Measurements from ENCODE around the gene BSN.

BSN gene

DNA sequence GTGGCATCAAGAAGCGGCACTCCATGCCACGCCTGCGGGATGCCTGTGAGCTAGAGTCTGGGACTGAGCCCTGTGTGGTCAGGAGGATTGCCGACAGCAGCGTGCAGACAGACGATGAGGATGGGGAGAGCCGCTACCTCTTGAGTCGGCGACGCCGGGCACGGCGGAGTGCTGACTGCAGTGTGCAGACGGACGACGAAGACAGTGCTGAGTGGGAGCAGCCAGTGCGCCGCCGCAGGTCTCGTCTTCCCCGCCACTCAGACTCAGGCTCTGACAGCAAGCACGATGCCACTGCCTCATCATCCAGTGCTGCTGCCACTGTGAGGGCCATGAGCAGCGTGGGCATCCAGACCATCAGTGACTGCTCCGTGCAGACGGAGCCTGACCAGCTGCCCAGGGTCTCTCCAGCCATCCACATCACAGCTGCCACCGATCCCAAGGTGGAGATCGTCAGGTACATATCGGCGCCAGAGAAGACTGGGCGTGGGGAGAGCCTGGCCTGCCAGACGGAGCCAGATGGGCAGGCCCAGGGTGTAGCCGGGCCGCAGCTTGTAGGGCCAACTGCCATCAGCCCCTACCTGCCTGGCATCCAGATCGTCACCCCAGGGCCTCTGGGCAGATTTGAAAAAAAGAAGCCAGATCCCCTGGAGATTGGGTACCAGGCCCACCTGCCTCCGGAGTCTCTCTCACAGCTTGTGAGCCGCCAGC, 103.1 kb downstream of the BSN start:
- DNase-seq = no peak

GRCh38 chr3:49658711-49659110, 104.4 kb downstream of the BSN start:
- no peak for DNase-seq

GRCh38 chr3:49659756-49660155, 105.5 kb downstream of the BSN start:
- DNase-seq = no peak

DNA sequence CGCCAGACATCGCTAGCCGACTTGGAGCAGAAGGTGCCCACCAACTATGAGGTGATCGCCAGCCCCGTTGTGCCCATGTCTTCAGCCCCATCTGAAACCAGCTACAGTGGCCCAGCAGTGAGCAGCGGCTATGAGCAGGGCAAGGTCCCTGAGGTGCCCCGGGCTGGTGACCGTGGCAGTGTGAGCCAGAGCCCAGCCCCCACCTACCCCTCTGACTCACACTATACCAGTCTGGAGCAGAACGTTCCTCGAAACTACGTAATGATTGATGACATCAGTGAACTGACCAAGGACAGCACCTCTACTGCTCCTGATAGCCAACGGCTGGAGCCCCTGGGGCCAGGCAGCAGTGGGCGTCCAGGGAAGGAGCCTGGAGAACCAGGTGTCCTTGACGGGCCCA, 107.0 kb downstream of the BSN start:
- no peak for DNase-seq

DNA sequence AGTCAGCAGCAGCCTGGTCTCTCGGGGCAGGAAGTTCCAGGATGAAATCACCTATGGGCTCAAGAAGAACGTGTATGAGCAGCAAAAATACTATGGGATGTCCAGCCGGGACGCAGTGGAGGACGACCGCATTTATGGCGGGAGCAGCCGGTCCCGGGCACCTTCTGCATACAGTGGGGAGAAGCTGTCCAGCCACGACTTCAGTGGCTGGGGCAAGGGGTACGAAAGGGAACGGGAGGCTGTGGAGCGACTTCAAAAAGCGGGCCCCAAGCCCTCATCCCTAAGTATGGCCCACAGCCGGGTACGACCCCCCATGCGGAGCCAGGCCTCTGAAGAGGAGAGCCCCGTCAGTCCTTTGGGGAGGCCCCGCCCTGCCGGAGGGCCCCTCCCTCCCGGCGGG, 107.7 kb downstream of the BSN start:
- no peak for DNase-seq

DNA sequence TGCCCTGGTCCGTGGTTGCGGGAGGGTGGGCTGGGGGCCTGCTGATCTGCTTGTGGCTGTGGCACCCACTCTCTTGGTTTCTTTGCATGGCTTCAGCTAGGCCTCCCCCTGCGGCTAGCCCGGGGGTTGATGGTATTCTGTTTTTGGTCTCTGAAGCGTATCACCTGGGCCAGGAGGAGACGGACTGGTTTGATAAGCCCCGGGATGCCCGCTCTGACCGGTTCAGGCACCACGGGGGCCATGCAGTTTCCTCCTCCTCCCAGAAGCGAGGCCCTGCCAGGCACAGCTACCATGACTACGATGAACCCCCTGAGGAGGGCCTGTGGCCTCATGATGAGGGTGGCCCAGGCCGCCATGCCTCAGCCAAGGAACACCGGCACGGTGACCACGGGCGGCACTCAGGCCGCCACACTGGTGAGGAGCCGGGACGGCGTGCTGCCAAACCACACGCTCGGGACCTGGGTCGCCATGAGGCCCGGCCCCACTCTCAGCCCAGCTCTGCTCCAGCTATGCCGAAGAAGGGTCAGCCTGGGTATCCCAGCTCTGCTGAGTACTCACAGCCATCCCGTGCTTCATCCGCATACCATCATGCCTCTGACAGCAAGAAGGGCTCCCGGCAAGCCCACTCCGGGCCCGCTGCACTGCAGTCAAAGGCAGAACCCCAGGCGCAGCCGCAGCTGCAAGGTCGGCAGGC, 108.6 kb downstream of the BSN start:
- DNase-seq = no peak

DNA sequence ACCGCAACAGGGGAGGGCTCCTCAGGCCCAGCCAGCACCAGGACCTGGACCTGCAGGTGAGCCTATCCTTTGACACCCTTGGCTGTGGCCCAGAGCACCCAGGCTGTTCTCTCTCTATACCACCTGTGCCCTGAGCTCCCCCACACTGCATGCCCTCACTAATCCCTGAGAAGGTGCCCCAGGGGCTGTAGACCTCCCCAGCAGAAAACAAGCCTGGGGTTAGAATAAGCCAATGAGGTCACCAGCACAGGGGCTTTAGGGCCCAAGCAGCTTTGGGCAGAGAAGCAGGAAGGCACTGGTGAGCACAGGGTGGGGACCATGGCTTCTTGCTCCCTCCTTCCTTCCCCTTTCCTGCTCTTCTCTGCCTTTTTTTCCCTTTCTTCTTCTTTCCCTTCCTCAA, 109.6 kb downstream of the BSN start:
- DNase-seq = no peak

DNA sequence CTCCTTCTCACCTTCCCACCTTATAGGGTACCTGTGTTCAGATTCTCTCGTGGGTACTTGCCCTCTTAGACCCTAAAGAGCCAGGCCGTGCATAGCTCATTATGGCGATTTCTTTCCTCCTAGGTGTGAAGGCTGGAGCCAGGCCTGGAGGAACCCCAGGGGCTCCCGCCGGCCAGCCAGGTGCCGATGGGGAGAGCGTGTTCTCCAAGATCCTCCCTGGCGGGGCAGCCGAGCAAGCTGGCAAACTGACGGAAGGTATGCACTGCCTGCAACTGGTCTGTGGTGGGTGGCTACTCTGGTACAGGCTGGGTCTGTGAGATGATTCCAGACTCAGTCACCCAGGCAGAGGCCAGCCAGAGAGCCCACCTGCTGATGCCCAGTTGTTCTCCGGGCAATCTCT, 110.0 kb downstream of the BSN start:
- no peak for DNase-seq

- DNase-seq = no peak
Measured at GRCh38 chr3:49665822-49666519, 111.7 kb downstream of the BSN start.

GRCh38 chr3:49666592-49666991, 112.3 kb downstream of the BSN start:
- DNase-seq = no peak

DNA sequence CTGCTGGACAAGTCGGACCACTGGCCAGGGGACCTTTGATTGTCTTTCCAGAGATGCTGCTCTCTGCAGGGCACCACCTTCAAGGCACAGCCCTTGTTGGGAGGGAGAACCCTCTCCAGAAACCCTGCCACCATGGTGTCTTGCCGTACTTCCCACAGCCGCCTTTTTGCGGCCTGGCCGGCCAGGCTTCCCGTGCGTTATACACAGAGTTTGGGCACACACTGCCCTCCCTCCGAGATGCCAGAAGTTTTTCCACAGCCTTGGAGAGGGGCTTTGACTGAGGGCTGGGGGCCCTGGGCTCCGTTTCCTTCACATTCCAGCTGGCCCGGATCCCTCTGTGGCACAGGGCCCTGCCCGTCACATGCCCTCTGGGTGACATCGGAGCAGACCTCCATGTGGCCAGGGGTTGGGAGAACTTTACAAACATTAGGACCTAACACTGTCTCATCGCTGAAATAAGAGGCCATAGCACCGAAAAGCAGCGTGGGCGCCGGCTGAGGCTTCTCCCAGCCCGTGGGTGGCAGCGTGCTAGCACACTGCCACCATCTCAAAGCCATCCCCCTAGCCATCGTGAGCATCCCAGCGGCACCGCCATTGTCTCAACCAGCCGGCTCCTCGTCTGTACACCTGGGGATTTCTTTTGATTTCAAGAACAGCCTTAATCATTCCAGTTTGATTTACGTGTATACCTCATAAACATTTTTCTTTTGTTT, 113.6 kb downstream of the BSN start:
- no peak for DNase-seq

- no peak for DNase-seq
Measured at GRCh38 chr3:49668414-49668797, 114.1 kb downstream of the BSN start.

DNA sequence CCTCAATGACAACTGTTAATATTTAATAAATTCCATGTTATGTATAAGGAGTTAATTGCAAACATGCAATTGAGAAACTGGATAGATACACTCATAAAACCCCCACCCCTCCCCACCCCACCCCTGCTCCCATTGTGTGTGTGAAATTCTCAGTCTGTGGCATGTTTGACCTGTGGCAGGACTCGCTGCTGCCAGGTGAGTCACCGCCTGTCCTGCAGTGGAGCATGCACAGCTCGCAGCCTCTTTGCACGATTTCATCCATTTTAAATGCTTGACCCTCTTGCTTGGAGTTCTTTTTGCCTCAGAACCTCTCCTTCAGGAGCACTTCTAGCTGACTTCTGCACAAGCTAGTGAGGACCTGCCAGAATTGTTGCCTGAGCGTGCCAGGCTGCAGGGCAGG, 114.6 kb downstream of the BSN start:
- no peak for DNase-seq

DNA sequence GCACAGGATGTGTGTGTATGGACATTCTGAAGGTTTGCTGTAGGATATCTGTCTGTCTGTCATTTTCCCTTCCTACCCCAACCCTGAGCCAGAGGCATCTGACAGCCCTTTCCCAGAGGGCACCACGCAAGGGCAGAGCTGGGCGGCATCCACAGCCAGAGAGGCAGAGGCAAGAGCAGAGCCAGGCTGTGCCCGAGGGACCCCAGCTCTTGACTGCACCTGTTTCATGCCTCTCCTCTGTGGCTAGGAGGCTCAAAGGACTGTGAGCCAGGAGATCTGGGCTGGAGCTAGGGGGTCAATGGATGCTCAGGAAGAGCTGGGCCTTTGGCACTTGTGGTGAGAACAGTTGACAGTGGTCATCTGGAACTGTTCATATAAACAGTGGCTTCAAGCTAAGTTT, 115.1 kb downstream of the BSN start:
- no peak for DNase-seq

DNA sequence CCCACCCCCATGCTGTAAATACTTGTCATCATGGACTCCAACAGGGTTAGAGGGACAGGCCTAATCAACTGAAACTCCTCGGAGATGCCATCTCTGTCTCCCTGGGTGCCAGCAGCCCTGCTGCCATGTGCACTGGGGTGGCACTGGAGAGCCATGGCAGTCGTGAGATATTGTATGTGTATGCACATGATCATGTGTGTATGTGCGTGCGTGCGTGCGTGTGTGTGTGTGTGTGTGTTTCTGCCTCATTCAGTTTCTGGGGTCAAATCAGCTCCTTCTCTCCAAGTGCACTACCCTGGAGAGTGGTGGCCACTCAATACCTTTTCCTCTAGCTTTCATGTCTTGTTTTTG, 116.6 kb downstream of the BSN start:
- no peak for DNase-seq

DNA sequence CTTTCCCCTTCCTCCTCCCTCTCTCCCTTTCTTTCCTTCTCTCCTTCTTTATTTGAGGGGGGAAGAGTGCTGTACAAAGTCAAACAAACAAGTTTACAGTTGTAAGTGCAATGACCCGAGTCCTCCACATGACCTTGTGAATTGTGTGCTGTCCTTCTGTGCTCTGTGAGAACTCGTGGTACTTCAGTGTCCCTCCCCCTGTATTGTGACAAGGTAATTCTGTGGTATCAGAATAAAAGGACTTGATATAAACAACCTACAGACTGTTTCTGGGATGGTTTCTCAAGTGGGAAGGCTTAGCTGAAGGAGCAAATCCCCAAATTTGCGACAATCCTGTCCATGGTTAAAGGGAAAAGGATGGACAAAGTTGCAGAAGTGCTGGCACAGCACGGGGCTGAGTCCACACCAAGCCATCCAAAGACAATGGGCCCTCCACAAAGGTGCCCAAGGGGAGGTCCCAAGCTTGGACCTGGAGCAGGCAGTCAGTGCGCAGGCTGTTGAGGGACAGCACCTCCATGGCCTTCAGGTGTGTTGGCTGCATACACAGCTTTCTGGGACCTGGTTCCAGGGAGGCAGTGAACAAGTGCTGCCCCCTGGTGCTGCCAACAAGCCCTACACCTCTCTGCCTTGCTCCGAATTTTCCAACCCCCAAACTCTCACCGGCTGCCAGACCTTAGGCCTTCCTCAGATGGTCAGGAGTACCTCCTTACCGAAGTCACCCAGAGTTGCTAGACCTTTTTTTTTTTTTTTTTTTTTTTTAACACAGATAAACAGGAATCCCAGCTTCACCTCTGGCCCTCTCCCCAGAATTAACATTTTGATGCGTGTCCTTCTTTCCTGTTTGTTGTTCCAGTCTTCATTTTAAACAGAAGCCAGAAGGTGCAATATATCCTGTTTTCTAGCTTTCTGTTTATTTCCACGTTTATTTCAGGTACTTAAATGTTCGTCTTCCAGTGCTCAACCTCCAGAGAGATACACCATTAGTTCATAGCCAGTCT, 117.3 kb downstream of the BSN start:
- no peak for DNase-seq

- no peak for DNase-seq
Measured at GRCh38 chr3:49673121-49673714, 118.9 kb downstream of the BSN start.

DNA sequence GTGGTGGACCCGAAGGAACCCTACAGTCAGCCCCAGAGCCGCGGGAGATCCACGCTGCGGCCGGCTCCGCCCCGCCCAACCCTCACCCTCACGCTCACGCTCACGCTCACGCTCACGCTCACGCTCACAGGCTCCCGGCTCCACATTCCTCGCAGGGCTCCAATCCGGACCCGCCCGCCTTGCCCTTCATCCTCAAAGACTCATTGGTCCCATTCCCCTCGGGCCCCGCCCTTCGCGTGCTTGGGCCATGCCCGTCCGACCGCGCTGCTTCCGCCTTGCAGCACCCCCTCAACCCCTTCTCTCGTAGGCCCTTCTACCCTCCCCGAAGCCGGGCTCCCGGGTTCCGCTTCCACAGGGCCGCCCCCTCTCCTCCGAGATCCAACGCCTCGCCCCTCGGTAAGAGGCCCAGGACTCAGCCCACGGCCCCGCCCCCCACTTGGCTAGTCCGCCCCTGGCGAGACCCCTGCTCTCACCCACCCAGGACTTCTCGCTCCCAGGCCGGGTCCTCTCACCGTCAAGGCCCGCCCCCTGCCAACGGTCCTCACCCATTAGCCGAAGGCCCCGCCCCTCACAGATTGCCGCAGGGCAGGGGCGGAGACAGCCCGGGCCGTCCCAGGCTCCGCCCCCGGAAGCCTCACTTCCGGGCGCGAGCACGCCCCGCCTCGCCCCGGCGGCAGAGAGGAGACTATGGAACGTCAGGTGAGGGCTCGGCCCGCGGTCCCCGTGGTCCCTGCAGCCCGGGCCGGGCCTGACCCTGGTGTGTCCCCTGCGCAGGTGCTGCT, 119.6 kb downstream of the BSN start, which contains the start of gene APEH:
Gene APEH, plus strand, starts transcription at position 637 of the 782 bp plus-strand sequence. Its CDS starts 51 bp downstream, at position 688.
- DNase-seq = no peak

DNA sequence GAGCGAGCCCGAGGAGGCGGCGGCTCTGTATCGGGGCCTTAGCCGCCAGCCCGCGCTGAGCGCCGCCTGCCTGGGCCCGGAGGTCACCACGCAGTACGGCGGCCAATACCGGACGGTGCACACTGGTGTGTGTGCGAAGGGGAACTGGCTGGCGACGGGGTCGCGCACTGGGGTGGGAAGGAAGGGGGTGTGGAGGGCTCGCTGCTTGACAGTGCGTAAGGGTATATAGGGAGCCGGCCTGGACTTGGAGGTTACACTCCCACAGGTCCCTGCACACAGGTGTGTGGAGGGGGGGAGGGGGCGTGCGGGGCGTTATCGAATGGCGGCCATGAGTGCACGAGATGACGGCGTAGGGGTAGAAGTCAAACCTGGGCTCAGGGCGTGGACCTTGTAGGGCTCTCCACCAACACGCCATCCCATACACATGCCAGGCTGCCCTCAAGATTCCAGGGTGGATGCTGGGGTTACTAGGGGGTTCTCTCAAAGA, 120.3 kb downstream of the BSN start:
- no peak for DNase-seq

DNA sequence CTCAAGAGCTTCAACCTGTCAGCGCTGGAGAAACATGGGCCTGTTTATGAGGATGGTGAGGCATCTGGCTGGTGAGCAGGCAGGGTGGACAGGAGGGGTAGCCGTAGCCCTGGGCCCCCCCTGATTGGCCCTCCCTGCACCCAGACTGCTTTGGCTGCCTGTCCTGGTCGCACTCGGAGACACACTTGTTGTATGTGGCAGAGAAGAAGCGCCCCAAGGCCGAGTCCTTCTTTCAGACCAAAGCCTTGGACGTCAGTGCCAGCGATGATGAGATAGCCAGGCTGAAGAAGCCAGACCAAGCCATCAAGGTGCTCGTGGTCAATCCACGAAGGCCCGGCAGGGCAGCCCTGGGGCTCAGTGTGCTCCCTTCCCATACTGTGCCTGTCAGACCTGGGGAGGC, 121.6 kb downstream of the BSN start:
- no peak for DNase-seq
